ENCODE measurements around the gene EDDM3A. TPM values are rescaled to one million over a fixed set of nuclear protein-coding genes. Genes with fewer than 3 reads are reported as not detected.

Gene EDDM3A
- total RNA-seq, 1 donor from 2014 or later, result not detected

DNA sequence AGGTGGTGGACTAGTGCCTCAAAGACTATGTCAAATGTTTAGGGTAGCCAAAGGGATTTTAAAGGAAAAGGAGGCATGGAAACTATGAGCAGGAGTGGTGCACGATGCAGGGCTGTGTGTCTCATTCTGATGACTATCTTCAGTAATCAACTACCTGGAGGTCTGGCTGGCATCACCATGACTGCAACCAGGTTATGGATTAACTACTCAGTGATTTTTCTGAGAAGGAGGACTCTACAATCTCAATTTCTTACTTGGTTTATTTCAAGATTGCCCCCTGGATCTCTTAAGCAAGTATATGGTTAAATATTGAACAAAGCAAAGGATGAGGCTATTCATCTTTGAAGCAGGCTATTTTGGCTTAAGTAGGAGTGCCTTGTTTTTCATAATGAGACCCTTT, 19.2 kb upstream of the EDDM3A start:
- Histone ChIP-seq H3K36me3 (ENCODE audit: insufficient read depth, low read length) (no peaks in the 10 kb centered on the region), H3K79me2 (ENCODE audit: insufficient read depth, low read length) (no peaks in the 10 kb centered on the region), H2AFZ (ENCODE audit: low read depth, low read length) (no peak overlapping the region), H3K4me3 (ENCODE audit: insufficient read depth, low read depth, low read length) (no peak overlapping the region), H3K4me2 (ENCODE audit: low read length) (no peak overlapping the region), H3K9me3 (ENCODE audit: insufficient read depth, low read depth, low read length) (no peaks in the 10 kb centered on the region), H3K27ac (ENCODE audit: low read depth, low read length) (no peak overlapping the region), H3K9ac (ENCODE audit: low read length) (no peak overlapping the region), H4K20me1 (ENCODE audit: insufficient read depth, low read length) (no peaks in the 10 kb centered on the region), H3K4me1 (ENCODE audit: insufficient read depth, low read length) (no peaks in the 10 kb centered on the region), H3K27me3 (ENCODE audit: insufficient read depth, low read length) (peaks cover 8% of the 10 kb centered on the region)
- no peak overlapping the region for H3K27ac Mint-ChIP-seq (ENCODE audit: unreplicated experiment)
- DNase-seq (ENCODE audit: low read depth), result no peak
- peaks cover 8% of the 10 kb centered on the region for H3K36me3 Mint-ChIP-seq (ENCODE audit: low read depth, unreplicated experiment)
- H3K9me3 Mint-ChIP-seq (ENCODE audit: unreplicated experiment), result peaks cover 3% of the 10 kb centered on the region
- TF ChIP-seq EZH2 (IDR thresholded peaks at IDR 0.05; ENCODE audit: insufficient read depth, low read length), result no peak
- TF ChIP-seq, protein P1, sequence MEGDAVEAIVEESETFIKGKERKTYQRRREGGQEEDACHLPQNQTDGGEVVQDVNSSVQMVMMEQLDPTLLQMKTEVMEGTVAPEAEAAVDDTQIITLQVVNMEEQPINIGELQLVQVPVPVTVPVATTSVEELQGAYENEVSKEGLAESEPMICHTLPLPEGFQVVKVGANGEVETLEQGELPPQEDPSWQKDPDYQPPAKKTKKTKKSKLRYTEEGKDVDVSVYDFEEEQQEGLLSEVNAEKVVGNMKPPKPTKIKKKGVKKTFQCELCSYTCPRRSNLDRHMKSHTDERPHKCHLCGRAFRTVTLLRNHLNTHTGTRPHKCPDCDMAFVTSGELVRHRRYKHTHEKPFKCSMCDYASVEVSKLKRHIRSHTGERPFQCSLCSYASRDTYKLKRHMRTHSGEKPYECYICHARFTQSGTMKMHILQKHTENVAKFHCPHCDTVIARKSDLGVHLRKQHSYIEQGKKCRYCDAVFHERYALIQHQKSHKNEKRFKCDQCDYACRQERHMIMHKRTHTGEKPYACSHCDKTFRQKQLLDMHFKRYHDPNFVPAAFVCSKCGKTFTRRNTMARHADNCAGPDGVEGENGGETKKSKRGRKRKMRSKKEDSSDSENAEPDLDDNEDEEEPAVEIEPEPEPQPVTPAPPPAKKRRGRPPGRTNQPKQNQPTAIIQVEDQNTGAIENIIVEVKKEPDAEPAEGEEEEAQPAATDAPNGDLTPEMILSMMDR (IDR thresholded peaks at IDR 0.05; ENCODE audit: insufficient read depth, low read depth, low read length), result no peak
- peaks cover 14% of the 10 kb centered on the region for H3K4me1 Mint-ChIP-seq (ENCODE audit: low read depth, unreplicated experiment)
- H3K27me3 Mint-ChIP-seq (ENCODE audit: low read depth, unreplicated experiment), result peaks cover 7% of the 10 kb centered on the region
- no peak overlapping the region for H3K4me3 Mint-ChIP-seq (ENCODE audit: unreplicated experiment)
- FAIRE-seq, result no peak

DNA sequence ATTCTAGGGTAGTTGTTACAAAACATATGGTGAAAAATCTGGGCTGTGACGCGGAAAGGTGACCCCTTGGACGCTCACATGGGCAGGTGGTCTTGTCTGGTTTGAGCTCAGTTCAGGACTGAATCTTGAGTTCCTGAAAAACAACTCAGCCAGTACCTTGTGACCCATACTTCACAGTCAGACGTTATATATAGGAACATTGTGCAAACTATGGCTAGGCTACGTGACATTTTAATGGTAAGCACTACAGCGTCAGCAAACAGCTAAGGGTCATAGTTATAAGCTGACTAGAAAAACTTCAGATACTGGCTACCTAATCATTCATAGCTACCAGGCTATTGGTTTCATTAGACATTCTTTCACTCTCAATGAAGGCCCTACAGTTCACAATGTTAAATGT, 14.8 kb upstream of the EDDM3A start:
- Mint-ChIP-seq H3K9me3 (ENCODE audit: unreplicated experiment) (no peaks in the 10 kb centered on the region), H3K36me3 (ENCODE audit: low read depth, unreplicated experiment) (peaks cover 4% of the 10 kb centered on the region), H3K4me1 (ENCODE audit: low read depth, unreplicated experiment) (peaks cover 17% of the 10 kb centered on the region), H3K27me3 (ENCODE audit: low read depth, unreplicated experiment) (peaks cover 4% of the 10 kb centered on the region), H3K27ac (ENCODE audit: unreplicated experiment) (no peak overlapping the region), H3K4me3 (ENCODE audit: unreplicated experiment) (no peak overlapping the region)
- FAIRE-seq, result no peak
- TF ChIP-seq, protein P1 (IDR thresholded peaks at IDR 0.05; ENCODE audit: insufficient read depth, low read depth, low read length), result no peak
- no peak for TF ChIP-seq EZH2 (IDR thresholded peaks at IDR 0.05; ENCODE audit: insufficient read depth, low read length)
- Histone ChIP-seq H3K36me3 (ENCODE audit: insufficient read depth, low read length) (no peaks in the 10 kb centered on the region), H3K4me2 (ENCODE audit: low read length) (no peak overlapping the region), H3K4me1 (ENCODE audit: insufficient read depth, low read length) (no peaks in the 10 kb centered on the region), H2AFZ (ENCODE audit: low read depth, low read length) (no peak overlapping the region), H3K79me2 (ENCODE audit: insufficient read depth, low read length) (no peaks in the 10 kb centered on the region), H3K9me3 (ENCODE audit: insufficient read depth, low read depth, low read length) (no peaks in the 10 kb centered on the region), H4K20me1 (ENCODE audit: insufficient read depth, low read length) (no peaks in the 10 kb centered on the region), H3K4me3 (ENCODE audit: insufficient read depth, low read depth, low read length) (no peak overlapping the region), H3K27me3 (ENCODE audit: insufficient read depth, low read length) (no peaks in the 10 kb centered on the region), H3K27ac (ENCODE audit: low read depth, low read length) (no peak overlapping the region), H3K9ac (ENCODE audit: low read length) (no peak overlapping the region)
- no peak for DNase-seq (ENCODE audit: low read depth)

DNA sequence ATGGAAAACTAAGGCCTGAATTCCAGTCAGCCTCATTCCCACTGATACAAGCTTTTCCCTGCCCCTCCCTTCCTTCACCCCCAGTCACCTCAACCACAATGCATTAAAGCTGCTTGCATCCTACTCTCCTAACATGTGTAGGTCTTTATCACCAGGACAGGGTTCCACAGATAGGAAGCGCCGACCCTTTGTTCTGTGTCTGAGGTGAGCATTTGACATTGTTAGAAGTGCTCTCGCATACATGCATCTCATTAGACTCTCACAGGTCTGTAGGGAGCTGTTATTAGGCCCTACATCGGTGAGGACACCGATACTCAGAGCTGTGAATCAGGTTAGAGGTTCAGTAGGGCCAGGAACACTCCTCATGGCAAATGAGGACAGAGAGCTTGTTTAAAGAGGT, 13.2 kb upstream of the EDDM3A start:
- Histone ChIP-seq H2AFZ (ENCODE audit: low read depth, low read length) (no peak overlapping the region), H3K4me2 (ENCODE audit: low read length) (no peak overlapping the region), H3K4me3 (ENCODE audit: insufficient read depth, low read depth, low read length) (no peak overlapping the region), H4K20me1 (ENCODE audit: insufficient read depth, low read length) (no peaks in the 10 kb centered on the region), H3K79me2 (ENCODE audit: insufficient read depth, low read length) (no peaks in the 10 kb centered on the region), H3K27ac (ENCODE audit: low read depth, low read length) (no peak overlapping the region), H3K9me3 (ENCODE audit: insufficient read depth, low read depth, low read length) (no peaks in the 10 kb centered on the region), H3K9ac (ENCODE audit: low read length) (no peak overlapping the region), H3K4me1 (ENCODE audit: insufficient read depth, low read length) (no peaks in the 10 kb centered on the region), H3K27me3 (ENCODE audit: insufficient read depth, low read length) (no peaks in the 10 kb centered on the region), H3K36me3 (ENCODE audit: insufficient read depth, low read length) (no peaks in the 10 kb centered on the region)
- no peaks in the 10 kb centered on the region for H3K36me3 Mint-ChIP-seq (ENCODE audit: low read depth, unreplicated experiment)
- H3K27me3 Mint-ChIP-seq (ENCODE audit: low read depth, unreplicated experiment), result peaks cover 1% of the 10 kb centered on the region
- FAIRE-seq (no peak), DNase-seq (ENCODE audit: low read depth) (no peak)
- peaks cover 17% of the 10 kb centered on the region for H3K4me1 Mint-ChIP-seq (ENCODE audit: low read depth, unreplicated experiment)
- no peaks in the 10 kb centered on the region for H3K9me3 Mint-ChIP-seq (ENCODE audit: unreplicated experiment)
- TF ChIP-seq, protein P1 (IDR thresholded peaks at IDR 0.05; ENCODE audit: insufficient read depth, low read depth, low read length), result no peak
- no peak for TF ChIP-seq EZH2 (IDR thresholded peaks at IDR 0.05; ENCODE audit: insufficient read depth, low read length)
- H3K4me3 Mint-ChIP-seq (ENCODE audit: unreplicated experiment), result no peak overlapping the region
- no peak overlapping the region for H3K27ac Mint-ChIP-seq (ENCODE audit: unreplicated experiment)

All from astrocyte (in vitro differentiated cells and primary cell).